ENCODE results near the gene SFI1.

- no peak for TF ChIP-seq EZH2 (IDR thresholded peaks at IDR 0.05; ENCODE audit: insufficient read depth, poor library complexity, severe bottlenecking)
- no peak for TF ChIP-seq EZH2phosphoT487 (IDR thresholded peaks at IDR 0.05; ENCODE audit: insufficient read depth, low read depth)
Observed at GRCh38 chr22:31628969-31629708, 132.8 kb downstream of the SFI1 start.
